ENCODE measurements around the gene PEMT. TPM values are rescaled to one million over a fixed set of nuclear protein-coding genes. Genes with fewer than 3 reads are reported as not detected.

The PEMT gene
- total RNA-seq, 1 experiment from 2014 or later: 39.8 TPM

- POLR2A ChIA-PET (ENCODE audit: low non-redundant PET): no interaction called here
- intact Hi-C loops (cut with micrococcal nuclease; ENCODE audit: unreplicated experiment): no loop called here
- no peaks in the 10 kb centered on the region for H3K36me3 ChIP-seq (ENCODE audit: insufficient read depth, low read length, poor library complexity, severe bottlenecking)
- H3K4me1 ChIP-seq (ENCODE audit: insufficient read depth, low read length, poor library complexity, severe bottlenecking): no peaks in the 10 kb centered on the region
- H3K27ac ChIP-seq (ENCODE audit: low read depth, low read length, poor library complexity, severe bottlenecking): no peak overlapping the region
- no peak for TF ChIP-seq CTCF (conservative IDR thresholded peaks at IDR 0.05; ENCODE audit: low read depth, low read length)
- no peak for TF ChIP-seq EZH2 (IDR thresholded peaks at IDR 0.05; ENCODE audit: borderline replicate concordance, low read depth, low read length, poor library complexity, severe bottlenecking)
- H3K9me3 ChIP-seq (ENCODE audit: low read depth, low read length, poor library complexity, severe bottlenecking): no peaks in the 10 kb centered on the region
- DNase-seq (ENCODE audit: low spot score): no peak
- H3K4me3 ChIP-seq (ENCODE audit: low read depth, low read length, poor library complexity, severe bottlenecking): no peak overlapping the region
- BruUV-seq (replicated peaks): no TSS peak
- CTCF ChIA-PET: no interaction called here
- peaks cover 34% of the 10 kb centered on the region for H3K27me3 ChIP-seq (replicated peaks; ENCODE audit: insufficient read depth, low read depth, low read length, poor library complexity)
Measured at GRCh38 chr17:17462048-17462824, 129.3 kb downstream of the PEMT start.

GRCh38 chr17:17460038-17460437, 131.5 kb downstream of the PEMT start:
- Histone ChIP-seq H3K27ac (ENCODE audit: low read depth, low read length, poor library complexity, severe bottlenecking) (no peak overlapping the region), H3K4me3 (ENCODE audit: low read depth, low read length, poor library complexity, severe bottlenecking) (no peak overlapping the region), H3K36me3 (ENCODE audit: insufficient read depth, low read length, poor library complexity, severe bottlenecking) (no peaks in the 10 kb centered on the region), H3K27me3 (replicated peaks; ENCODE audit: insufficient read depth, low read depth, low read length, poor library complexity) (peaks cover 22% of the 10 kb centered on the region), H3K4me1 (ENCODE audit: insufficient read depth, low read length, poor library complexity, severe bottlenecking) (no peaks in the 10 kb centered on the region), H3K9me3 (ENCODE audit: low read depth, low read length, poor library complexity, severe bottlenecking) (no peaks in the 10 kb centered on the region)
- CTCF ChIA-PET: no interaction called here
- no TSS peak for BruUV-seq (replicated peaks)
- POLR2A ChIA-PET (ENCODE audit: low non-redundant PET): no interaction called here
- no peak for DNase-seq (ENCODE audit: low spot score)
- no peak for TF ChIP-seq CTCF (conservative IDR thresholded peaks at IDR 0.05; ENCODE audit: low read depth, low read length)
- TF ChIP-seq EZH2 (IDR thresholded peaks at IDR 0.05; ENCODE audit: borderline replicate concordance, low read depth, low read length, poor library complexity, severe bottlenecking): no peak
- intact Hi-C loops (cut with micrococcal nuclease; ENCODE audit: unreplicated experiment): no loop called here

- CTCF ChIA-PET: no interaction called here
- Histone ChIP-seq H3K36me3 (ENCODE audit: insufficient read depth, low read length, poor library complexity, severe bottlenecking) (no peaks in the 10 kb centered on the region), H3K4me1 (ENCODE audit: insufficient read depth, low read length, poor library complexity, severe bottlenecking) (no peaks in the 10 kb centered on the region), H3K9me3 (ENCODE audit: low read depth, low read length, poor library complexity, severe bottlenecking) (no peaks in the 10 kb centered on the region), H3K27ac (ENCODE audit: low read depth, low read length, poor library complexity, severe bottlenecking) (no peak overlapping the region), H3K27me3 (replicated peaks; ENCODE audit: insufficient read depth, low read depth, low read length, poor library complexity) (peaks cover 10% of the 10 kb centered on the region), H3K4me3 (ENCODE audit: low read depth, low read length, poor library complexity, severe bottlenecking) (no peak overlapping the region)
- DNase-seq (ENCODE audit: low spot score): no peak
- intact Hi-C loops (cut with micrococcal nuclease; ENCODE audit: unreplicated experiment): no loop called here
- POLR2A ChIA-PET (ENCODE audit: low non-redundant PET): interaction anchor here (0.6 kb wide), 1 partner anchor 178 kb away, joined by 21 read pairs; no protein-coding TSS in a partner anchor
- BruUV-seq (replicated peaks): no TSS peak
- TF ChIP-seq CTCF (conservative IDR thresholded peaks at IDR 0.05; ENCODE audit: low read depth, low read length) (no peak), EZH2 (IDR thresholded peaks at IDR 0.05; ENCODE audit: borderline replicate concordance, low read depth, low read length, poor library complexity, severe bottlenecking) (no peak)
Measured at GRCh38 chr17:17457680-17458079, 133.8 kb downstream of the PEMT start.

All from A673 (cell line).